ENCODE results near the gene PPEF2. TPM values are rescaled to one million over a fixed set of nuclear protein-coding genes. Genes with fewer than 3 reads are reported as not detected.

The PPEF2 gene
- total and polyA plus RNA-seq, 4 donors, result 0.17 TPM; not detected in 3

DNA sequence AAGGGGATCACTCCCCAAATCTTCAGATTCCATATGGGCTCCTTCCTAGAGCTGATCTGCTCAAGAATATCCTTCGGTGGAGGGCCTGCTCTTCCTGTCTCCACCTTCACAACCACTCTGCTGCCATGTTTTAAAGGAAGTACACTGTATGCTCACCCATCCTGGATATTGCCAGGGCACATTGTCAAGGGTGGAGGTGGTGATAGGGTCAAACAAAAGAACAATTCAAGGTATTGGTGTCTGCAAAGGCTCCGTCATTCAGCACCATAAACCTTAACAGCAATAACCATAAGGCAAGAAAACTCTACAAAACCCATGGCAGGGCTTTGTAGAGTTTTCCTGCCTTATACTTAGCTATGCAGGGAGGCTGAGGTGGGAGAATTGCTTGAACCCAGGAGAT lies 19.7 kb upstream of the PPEF2 start:
- peaks cover 0 to 8% (median 2%) of the 10 kb centered on the region in 4 donors for H3K36me3 ChIP-seq (ENCODE audit: control insufficient read depth in 4 of 4, insufficient read depth in 3 of 4, low read depth in 1 of 4, low read length in 3 of 4)
- DNase-seq (ENCODE audit: low spot score), result no peak
- H3K9me3 ChIP-seq (ENCODE audit: control insufficient read depth in 4 of 4, low read length in 3 of 4), result no peaks in the 10 kb centered on the region
- TF ChIP-seq, protein P1, sequence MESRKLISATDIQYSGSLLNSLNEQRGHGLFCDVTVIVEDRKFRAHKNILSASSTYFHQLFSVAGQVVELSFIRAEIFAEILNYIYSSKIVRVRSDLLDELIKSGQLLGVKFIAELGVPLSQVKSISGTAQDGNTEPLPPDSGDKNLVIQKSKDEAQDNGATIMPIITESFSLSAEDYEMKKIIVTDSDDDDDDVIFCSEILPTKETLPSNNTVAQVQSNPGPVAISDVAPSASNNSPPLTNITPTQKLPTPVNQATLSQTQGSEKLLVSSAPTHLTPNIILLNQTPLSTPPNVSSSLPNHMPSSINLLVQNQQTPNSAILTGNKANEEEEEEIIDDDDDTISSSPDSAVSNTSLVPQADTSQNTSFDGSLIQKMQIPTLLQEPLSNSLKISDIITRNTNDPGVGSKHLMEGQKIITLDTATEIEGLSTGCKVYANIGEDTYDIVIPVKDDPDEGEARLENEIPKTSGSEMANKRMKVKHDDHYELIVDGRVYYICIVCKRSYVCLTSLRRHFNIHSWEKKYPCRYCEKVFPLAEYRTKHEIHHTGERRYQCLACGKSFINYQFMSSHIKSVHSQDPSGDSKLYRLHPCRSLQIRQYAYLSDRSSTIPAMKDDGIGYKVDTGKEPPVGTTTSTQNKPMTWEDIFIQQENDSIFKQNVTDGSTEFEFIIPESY (IDR thresholded peaks at IDR 0.05), result no peak
- H3K27me3 ChIP-seq (ENCODE audit: control insufficient read depth in 4 of 4, insufficient read depth in 4 of 4, low read length in 3 of 4), result no peaks in the 10 kb centered on the region
- no peak overlapping the region for H3K9ac ChIP-seq (ENCODE audit: low read depth in 1 of 2, low read length in 2 of 2)
- 88% methylated on average over 2 of the region's 2 CpGs for WGBS
- no peak overlapping the region for H3K4me3 ChIP-seq (ENCODE audit: low read depth in 1 of 3, low read length in 3 of 3)
- H3K4me1 ChIP-seq (ENCODE audit: control insufficient read depth in 4 of 4, insufficient read depth in 4 of 4, low read length in 3 of 4), result peaks cover 11 to 47% (median 33%) of the 10 kb centered on the region in 4 donors
- H3K27ac ChIP-seq (ENCODE audit: low read depth in 1 of 2, low read length in 2 of 2), result no peak overlapping the region

DNA sequence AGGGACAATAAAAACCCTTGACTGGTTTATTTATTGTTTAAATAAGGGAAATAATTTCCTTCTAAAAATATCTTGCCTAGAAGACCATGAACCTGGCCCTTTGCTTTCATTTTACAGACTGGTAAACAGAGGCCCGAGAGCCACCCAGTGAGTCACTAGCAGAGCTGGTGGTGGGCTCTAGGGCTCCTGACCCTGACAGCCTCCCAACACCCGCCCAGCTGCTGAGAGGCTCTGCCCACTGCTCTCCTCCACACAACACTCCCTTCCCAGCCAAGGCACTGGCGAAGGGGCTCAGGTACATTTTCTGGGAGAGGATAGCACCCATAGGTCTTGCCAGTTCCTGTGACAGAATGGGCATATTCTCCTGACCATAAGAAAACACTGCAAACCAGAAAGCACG lies 18.1 kb upstream of the PPEF2 start:
- Histone ChIP-seq H3K4me3 (ENCODE audit: low read depth in 1 of 3, low read length in 3 of 3) (no peak overlapping the region), H3K4me1 (ENCODE audit: control insufficient read depth in 4 of 4, insufficient read depth in 4 of 4, low read length in 3 of 4) (peaks cover 11 to 47% (median 36%) of the 10 kb centered on the region in 4 donors), H3K36me3 (ENCODE audit: control insufficient read depth in 4 of 4, insufficient read depth in 3 of 4, low read depth in 1 of 4, low read length in 3 of 4) (peaks cover 0 to 8% (median 2%) of the 10 kb centered on the region in 4 donors), H3K27ac (ENCODE audit: low read depth in 1 of 2, low read length in 2 of 2) (no peak overlapping the region), H3K9ac (ENCODE audit: low read depth in 1 of 2, low read length in 2 of 2) (no peak overlapping the region), H3K9me3 (ENCODE audit: control insufficient read depth in 4 of 4, low read length in 3 of 4) (no peaks in the 10 kb centered on the region), H3K27me3 (ENCODE audit: control insufficient read depth in 4 of 4, insufficient read depth in 4 of 4, low read length in 3 of 4) (no peaks in the 10 kb centered on the region)
- DNase-seq (ENCODE audit: low spot score), result no peak
- 79% methylated on average over 4 of the region's 4 CpGs for WGBS
- TF ChIP-seq GABPA (IDR thresholded peaks at IDR 0.05 in 1 of 2, conservative IDR thresholded peaks at IDR 0.05 in 1 of 2), result no peak
- TF ChIP-seq RXRA (IDR thresholded peaks at IDR 0.05), result no peak
- TF ChIP-seq, protein P2, sequence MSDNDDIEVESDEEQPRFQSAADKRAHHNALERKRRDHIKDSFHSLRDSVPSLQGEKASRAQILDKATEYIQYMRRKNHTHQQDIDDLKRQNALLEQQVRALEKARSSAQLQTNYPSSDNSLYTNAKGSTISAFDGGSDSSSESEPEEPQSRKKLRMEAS (IDR thresholded peaks at IDR 0.05), result no peak
- TF ChIP-seq, protein P3, sequence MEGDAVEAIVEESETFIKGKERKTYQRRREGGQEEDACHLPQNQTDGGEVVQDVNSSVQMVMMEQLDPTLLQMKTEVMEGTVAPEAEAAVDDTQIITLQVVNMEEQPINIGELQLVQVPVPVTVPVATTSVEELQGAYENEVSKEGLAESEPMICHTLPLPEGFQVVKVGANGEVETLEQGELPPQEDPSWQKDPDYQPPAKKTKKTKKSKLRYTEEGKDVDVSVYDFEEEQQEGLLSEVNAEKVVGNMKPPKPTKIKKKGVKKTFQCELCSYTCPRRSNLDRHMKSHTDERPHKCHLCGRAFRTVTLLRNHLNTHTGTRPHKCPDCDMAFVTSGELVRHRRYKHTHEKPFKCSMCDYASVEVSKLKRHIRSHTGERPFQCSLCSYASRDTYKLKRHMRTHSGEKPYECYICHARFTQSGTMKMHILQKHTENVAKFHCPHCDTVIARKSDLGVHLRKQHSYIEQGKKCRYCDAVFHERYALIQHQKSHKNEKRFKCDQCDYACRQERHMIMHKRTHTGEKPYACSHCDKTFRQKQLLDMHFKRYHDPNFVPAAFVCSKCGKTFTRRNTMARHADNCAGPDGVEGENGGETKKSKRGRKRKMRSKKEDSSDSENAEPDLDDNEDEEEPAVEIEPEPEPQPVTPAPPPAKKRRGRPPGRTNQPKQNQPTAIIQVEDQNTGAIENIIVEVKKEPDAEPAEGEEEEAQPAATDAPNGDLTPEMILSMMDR (IDR thresholded peaks at IDR 0.05; ENCODE audit: low read depth, low read length, missing input control), result no peak

DNA sequence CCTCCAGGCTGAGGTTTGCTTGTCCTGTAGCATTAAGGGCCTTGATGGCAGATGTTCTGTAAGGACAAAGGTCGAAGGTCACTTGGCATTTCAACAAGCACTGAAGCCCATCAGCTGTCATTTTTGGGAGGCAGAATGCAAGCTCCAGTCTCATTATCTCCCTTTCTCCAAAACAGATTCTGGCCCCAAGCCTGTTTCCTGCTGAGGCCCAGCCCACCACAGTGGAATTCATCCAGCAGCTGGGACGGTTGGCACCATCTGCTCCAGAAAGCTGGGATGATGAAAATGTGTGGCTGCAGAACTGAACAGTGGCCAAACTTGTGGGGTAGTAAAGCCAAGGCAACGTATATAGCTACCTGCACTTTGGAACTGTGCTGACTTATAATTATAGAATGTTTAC lies 17.7 kb upstream of the PPEF2 start:
- no peak overlapping the region for H3K4me3 ChIP-seq (ENCODE audit: low read depth in 1 of 3, low read length in 3 of 3)
- no peaks in the 10 kb centered on the region for H3K27me3 ChIP-seq (ENCODE audit: control insufficient read depth in 4 of 4, insufficient read depth in 4 of 4, low read length in 3 of 4)
- H3K27ac ChIP-seq (ENCODE audit: low read depth in 1 of 2, low read length in 2 of 2), result no peak overlapping the region
- DNase-seq (ENCODE audit: low spot score), result no peak
- peaks cover 11 to 47% (median 36%) of the 10 kb centered on the region in 4 donors for H3K4me1 ChIP-seq (ENCODE audit: control insufficient read depth in 4 of 4, insufficient read depth in 4 of 4, low read length in 3 of 4)
- H3K9ac ChIP-seq (ENCODE audit: low read depth in 1 of 2, low read length in 2 of 2), result no peak overlapping the region
- H3K36me3 ChIP-seq (ENCODE audit: control insufficient read depth in 4 of 4, insufficient read depth in 3 of 4, low read depth in 1 of 4, low read length in 3 of 4), result peaks cover 0 to 9% (median 2%) of the 10 kb centered on the region in 4 donors
- WGBS, result 28% methylated on average over 3 of the region's 3 CpGs
- H3K9me3 ChIP-seq (ENCODE audit: control insufficient read depth in 4 of 4, low read length in 3 of 4), result no peaks in the 10 kb centered on the region
- TF ChIP-seq, protein P3 (IDR thresholded peaks at IDR 0.05; ENCODE audit: low read depth, low read length, missing input control), result no peak
- no peak for TF ChIP-seq GABPA (IDR thresholded peaks at IDR 0.05 in 1 of 2, conservative IDR thresholded peaks at IDR 0.05 in 1 of 2)
- peak; percentile 31 to 50 for TF ChIP-seq RAD21 (IDR thresholded peaks at IDR 0.05)
- TF ChIP-seq RXRA (IDR thresholded peaks at IDR 0.05), result peak; percentile 87 to 94
- TF ChIP-seq, protein P4, sequence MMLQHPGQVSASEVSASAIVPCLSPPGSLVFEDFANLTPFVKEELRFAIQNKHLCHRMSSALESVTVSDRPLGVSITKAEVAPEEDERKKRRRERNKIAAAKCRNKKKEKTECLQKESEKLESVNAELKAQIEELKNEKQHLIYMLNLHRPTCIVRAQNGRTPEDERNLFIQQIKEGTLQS (IDR thresholded peaks at IDR 0.05), result peak; percentile 80
- no peak for TF ChIP-seq FOXA1 (IDR thresholded peaks at IDR 0.05)
- TF ChIP-seq, protein P5, sequence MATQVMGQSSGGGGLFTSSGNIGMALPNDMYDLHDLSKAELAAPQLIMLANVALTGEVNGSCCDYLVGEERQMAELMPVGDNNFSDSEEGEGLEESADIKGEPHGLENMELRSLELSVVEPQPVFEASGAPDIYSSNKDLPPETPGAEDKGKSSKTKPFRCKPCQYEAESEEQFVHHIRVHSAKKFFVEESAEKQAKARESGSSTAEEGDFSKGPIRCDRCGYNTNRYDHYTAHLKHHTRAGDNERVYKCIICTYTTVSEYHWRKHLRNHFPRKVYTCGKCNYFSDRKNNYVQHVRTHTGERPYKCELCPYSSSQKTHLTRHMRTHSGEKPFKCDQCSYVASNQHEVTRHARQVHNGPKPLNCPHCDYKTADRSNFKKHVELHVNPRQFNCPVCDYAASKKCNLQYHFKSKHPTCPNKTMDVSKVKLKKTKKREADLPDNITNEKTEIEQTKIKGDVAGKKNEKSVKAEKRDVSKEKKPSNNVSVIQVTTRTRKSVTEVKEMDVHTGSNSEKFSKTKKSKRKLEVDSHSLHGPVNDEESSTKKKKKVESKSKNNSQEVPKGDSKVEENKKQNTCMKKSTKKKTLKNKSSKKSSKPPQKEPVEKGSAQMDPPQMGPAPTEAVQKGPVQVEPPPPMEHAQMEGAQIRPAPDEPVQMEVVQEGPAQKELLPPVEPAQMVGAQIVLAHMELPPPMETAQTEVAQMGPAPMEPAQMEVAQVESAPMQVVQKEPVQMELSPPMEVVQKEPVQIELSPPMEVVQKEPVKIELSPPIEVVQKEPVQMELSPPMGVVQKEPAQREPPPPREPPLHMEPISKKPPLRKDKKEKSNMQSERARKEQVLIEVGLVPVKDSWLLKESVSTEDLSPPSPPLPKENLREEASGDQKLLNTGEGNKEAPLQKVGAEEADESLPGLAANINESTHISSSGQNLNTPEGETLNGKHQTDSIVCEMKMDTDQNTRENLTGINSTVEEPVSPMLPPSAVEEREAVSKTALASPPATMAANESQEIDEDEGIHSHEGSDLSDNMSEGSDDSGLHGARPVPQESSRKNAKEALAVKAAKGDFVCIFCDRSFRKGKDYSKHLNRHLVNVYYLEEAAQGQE (IDR thresholded peaks at IDR 0.05), result no peak
- peak; percentile 44 for TF ChIP-seq YY1 (IDR thresholded peaks at IDR 0.05)
- TF ChIP-seq, protein P1 (IDR thresholded peaks at IDR 0.05), result peak; percentile 29
- TF ChIP-seq SP1 (IDR thresholded peaks at IDR 0.05), result peak; percentile 84
- TF ChIP-seq HNF4G (IDR thresholded peaks at IDR 0.05), result peak; percentile 79
- no peak for TF ChIP-seq TAF1 (conservative IDR thresholded peaks at IDR 0.05)
- no peak for TF ChIP-seq EGR1 (IDR thresholded peaks at IDR 0.05; ENCODE audit: low read depth in 2 of 2)
